Measurements from ENCODE around the gene TDRD9.

Gene TDRD9

DNA sequence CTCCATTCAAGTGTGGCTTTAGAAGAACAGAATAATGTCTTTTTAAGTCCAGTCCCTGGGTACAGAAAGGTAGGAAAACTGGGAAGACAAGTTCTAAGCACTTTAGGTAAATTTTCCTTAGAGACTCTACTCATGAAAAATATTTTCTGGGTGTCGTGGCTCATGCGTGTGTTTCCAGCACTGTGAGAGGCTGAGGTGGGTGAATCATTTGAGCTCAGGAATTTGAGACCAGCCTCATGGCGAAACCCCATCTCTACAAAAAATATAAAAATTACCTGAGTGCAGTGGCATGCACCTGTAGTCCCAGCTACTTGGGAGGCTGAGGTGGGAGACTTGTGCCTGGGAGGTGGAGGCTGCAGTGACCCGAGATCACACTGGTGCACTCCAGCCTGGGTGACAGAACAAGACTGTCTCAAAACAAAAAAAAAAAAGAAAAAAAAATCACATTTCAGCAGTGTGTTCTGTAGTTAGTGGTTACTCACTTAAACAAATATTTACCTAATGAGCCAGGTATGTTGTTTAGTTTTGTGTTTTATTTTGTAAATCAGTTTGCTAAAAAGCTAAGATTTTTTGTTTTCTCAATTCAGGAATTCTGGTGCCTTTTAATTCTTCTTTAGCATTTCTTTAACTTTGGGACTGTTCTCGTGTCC lies 66.4 kb downstream of the TDRD9 start:
- DNase-seq (ENCODE audit: low spot score) = no peak

DNA sequence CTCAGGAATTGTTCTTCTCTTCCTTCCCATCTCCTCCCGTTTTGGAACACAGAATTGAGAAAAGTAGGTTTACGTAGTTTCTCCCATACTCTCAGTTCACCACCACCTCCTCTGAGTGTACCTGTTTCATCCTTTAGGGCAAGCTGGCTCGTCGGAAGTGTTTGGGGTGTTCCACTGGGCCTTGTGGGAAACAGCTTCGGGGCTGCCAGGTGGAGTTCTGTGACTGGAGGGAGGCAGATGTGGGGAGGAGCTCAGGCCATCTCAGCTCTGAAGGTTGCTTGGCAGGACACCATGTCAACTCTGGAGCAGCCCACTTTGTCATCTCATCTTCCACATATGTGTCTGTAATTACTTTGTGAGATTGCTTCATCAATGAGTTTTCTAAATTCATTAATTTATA lies 67.6 kb downstream of the TDRD9 start:
- no peak for DNase-seq (ENCODE audit: low spot score)

DNA sequence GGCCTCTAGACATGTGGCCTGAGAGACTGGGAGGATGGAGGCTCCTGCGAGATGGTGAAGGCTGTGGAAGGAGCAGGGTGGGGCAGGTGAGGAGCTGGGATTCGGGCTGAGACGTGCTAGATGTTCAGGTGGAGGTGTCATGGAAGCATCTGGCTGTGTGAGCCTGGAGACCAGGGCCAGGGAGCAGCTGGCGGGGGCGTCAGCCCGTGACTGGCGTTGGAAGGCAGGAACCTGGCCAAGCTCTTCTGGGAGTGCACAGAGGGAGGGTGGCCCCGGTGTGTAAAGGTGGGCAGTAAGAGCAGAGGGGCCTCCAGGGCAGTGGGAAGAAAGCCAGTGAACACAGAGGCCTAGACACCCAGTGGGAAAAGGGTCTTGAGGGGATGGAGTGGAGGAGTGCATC lies 69.1 kb downstream of the TDRD9 start:
- DNase-seq (ENCODE audit: low spot score) = no peak

DNA sequence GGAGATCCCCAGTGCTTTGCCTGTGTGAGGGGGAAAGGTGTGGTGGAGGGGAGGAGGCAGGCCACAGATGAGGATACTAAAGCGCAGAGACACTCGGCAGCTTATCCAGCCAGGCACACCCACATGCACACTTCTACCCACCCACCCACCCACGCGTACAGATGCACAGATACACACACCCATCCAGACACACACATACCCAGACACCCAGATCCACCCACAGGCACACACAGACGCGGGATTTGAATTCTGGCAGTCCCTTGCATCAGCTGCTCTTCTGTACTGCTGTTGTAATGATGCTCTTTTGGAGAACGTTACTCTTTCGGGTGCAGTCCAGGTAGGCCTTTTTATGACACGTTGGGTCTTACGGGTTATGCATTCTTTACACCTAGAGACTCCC lies 69.8 kb downstream of the TDRD9 start:
- DNase-seq (ENCODE audit: low spot score) = no peak

DNA sequence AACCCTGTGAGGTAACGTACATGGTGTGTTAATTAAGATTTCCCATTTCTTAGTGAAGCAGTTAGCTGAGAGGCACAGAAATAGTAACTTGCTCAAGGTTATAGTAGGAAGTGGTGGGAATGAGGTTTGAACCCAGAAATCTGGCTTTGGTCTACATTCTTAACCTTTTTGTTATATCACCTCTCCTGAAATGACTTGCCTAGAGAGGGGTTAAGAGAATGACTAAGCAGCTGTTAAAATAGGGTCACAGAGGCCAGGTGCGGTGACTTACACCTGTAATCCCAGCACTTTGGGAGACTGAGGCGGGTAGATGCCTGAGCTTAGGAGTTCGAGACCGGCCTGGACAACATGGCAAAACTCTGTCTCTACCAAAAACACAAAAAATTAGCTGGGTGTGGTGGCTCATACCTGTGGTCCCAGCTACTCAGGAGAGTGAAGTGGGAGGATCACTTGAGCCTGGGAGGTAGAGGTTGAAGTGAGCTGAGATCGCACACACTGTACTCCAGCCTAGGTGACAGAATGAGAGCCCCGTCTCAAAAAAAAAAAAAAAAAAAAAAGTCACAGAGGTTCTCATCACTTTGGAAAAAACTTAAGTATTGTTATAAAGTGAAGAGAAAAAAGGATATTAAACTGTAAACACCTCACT lies 71.7 kb downstream of the TDRD9 start:
- DNase-seq (ENCODE audit: low spot score) = no peak

DNA sequence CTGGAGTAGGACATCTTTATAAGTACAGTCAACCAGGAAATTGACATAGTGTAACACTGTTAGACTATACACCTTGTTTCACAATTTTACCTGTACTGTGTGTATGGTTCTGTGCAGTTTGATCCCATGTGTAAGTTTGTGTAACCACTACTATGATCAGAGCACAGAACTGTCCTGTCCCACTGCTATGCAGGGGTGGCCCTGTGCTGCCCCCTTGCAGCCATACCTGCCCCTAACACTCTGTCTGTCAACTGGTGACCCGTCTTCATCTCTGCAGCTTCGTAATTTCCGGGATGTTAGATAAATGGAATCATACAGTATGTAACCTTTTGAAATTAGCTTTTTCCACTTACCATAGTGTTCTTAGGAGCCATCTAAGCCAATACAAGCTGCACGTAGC lies 72.7 kb downstream of the TDRD9 start:
- DNase-seq (ENCODE audit: low spot score) = no peak

DNA sequence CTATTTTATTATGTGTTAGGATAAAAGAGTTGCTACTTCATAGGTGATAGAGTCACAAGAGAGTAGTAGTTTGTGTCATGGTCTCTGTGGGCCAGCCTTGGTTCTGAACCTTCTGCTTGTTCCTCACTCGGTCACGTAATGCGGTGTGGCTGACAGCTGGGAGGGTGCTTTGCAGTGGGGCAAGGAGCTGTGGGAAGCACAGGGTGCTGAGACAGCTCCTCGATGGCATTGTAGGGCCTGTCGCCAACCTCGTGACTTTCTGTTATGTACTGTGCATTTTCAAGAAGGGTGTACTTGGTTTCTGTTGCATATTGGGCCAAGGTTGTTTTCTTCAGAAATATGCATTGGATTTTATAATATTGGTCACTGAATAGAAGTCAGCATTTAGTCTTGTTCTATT lies 75.4 kb downstream of the TDRD9 start:
- no peak for DNase-seq (ENCODE audit: low spot score)

DNA sequence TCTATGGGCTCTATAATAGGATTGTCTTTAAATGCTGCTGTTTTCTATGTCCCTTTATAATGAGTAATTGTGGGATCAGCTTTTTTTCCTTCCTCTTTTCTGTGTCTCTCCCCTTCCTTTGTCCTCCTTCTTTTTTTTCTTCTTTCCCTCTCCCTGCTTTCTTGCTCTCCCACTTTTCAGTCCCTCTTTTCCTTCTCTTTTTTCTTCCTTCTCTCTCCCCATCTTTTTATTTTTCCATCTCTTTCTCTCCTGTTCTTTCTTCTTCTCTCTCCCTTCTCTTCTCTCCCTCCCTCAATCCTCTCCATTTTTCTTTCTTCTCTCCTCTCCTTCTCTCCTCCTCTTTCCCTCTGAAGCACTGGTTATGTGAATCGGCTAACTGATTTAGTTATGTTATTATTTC lies 76.6 kb downstream of the TDRD9 start:
- no peak for DNase-seq (ENCODE audit: low spot score)

DNA sequence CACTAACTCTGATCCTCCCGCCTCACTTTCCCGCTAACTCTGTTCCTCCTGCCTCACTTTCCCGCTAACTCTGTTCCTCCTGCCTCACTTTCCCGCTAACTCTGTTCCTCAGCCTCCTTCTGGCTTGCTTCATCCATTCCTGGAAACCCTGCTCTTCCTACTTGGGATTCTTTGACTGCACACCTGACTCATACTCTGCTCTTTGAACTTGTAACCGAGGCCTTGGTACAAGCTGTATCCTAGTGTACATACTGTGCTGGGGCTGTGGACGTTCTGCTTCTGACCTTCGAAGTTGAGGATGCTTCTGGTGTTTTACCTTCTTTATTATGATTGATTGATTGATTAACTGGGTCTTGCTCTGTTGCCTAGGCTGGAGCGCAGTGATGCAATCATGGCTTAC lies 77.2 kb downstream of the TDRD9 start:
- no peak for DNase-seq (ENCODE audit: low spot score)

DNA sequence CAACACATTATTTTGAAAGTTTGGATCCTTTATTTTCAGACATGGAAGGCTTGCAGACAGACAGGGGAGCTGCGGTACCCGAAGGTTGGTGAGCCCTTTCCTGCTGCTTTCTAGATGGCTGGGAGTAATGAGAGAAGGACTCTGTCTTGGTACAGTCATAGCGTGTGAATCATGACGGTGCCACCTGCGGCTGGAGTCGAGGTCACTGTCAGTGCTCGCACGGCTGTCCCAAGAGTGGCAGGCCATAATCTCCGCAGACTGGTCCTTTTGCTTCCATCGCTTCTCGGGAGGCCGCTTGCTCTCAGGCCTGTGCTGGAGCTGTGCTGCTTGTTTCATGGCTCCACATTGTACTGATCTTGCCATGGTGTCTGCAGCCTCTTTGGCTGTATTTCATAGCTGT lies 78.9 kb downstream of the TDRD9 start:
- DNase-seq (ENCODE audit: low spot score) = no peak

DNA sequence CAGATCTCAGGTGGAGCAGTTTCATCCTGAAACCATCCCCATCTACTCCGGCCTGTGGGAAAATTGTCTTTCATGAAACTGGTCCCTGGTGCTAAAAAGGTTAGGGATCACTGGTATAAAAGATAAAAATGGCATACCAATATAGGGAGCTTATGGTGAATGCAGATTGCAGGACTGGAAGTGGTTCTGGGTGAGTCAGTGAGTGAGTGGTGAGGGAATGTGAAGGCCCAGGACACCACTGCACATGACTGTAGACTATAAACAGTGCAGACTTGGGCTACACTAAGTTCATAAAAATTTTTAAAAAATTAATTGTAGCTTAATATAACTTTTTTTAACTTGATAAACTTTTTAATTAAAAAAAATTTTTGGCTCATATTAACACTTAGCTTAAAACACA lies 81.0 kb downstream of the TDRD9 start:
- no peak for DNase-seq (ENCODE audit: low spot score)

DNA sequence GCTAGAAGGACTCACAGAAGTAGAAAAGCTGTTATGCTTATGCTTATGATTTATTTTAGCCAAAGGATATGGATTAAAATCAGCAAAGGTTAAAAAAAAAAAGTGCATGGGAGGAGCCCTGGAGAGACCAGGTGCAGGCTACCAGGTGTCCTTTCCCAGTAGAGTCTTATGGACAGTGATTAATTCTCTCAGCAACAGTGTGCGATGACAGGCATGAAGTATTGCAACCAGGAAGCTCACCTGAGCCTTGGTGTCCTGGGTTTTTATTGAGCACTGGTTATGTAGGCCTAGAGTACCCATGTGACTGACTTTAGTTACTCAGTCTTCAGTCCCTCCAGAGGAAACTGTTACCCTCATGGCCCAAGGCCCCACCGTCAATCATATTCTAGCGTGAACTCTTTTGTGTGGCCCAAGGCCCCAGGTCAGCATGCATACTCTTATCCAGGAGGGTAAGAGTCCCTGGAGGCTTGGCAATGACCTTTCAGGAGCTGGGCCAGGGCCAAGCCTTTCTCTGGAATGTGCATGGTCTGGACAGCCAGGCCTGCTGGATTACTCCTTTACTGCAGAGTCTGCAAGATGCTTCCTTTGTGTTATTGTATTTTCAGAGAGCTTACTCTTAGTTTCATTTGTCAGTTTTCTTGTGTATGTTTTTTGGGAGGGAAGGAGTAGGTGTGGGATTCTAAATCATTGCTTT lies 83.7 kb downstream of the TDRD9 start:
- no peak for DNase-seq (ENCODE audit: low spot score)

DNA sequence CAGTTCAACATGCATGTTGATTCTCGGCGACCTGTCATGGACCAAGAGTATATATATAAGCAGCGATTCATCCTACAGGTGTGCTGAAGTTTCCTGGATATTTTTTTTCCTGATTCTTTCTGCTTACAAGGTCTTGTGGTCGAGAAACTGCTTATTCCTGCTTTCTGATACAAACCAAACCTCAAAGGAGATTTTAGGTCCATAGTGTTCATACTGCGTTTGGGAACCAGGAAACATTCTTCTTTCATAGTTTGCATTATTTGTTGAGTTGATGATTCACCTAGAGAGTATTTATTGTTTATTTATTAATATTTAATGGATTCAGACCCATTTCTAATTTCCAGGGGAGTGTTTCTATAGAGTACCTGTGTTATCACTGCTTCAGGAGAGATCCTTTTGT lies 86.5 kb downstream of the TDRD9 start:
- DNase-seq (ENCODE audit: low spot score) = no peak

DNA sequence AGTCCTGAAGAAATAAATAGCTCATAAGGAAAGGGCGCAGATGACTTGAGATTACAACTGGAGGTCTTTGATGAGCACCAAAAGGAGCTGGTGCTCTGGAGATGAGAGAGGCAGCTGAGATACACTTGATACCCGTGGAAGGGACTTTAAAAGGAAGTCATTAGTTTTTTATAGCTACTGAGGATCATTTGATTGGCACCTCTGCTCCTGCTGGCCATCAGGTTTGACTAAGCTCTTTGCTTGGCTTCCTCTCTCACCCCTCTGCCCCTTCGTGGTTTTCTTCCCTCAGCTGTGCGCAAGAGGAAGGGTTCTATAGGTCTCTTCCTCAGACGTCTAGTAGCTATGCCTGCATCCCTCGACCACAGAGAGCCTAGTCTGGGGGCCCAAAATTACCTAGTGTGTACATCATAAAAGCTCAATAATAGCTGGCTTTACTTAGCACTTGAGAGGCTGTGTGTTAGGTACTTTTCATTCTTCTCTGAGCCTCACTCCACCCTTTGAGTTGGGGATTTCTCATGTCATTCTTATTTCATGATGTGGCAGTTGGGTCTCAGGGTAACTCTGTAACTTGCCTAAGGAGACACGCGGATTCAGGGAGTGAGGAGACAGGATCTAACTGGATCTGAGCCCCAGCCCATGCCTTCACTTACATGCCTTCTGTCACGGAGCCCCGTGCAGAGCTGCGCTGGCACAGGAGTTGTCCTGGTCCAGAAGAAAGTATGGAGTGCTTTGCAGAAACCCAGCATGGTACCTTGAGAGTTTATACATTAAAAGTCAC lies 88.8 kb downstream of the TDRD9 start:
- no peak for DNase-seq (ENCODE audit: low spot score)

DNA sequence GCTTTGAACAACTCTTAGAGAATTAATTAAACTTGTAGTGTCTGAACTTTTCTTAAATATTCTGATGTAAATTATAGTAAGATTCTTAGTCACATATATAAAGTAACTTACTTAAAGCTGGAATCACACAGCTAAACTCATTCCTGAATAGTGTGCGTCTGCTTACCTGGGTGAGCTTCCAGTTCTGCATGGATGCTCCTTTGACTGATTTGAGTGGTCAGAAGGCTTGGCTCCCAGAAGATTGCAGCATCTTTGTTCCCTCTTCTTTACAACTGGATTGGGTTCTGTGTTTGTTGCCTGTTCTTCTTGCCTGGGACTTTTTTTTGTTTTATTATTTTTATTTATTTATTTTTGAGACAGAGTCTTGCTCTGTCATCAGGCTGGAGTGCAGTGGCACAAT lies 90.8 kb downstream of the TDRD9 start:
- no peak for DNase-seq (ENCODE audit: low spot score)

DNA sequence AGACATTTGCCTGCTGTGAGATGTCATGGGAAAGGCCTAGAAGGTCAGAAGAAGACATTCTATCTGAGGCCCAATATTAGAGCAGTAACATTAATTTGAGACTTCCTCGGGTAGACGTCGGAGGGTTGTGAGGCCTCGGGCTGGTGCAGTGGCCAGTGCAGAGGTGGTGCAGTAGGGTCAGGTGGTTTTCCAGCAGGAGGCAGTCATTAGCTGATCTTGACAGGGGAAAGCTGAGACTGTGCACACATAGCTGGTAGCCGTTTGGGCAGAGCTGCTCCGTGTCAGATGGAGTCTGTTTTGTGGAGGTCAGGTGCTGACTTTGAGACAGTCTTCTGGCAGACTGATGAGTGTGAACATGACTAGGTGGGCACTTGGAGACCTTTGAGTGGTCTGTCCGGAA lies 91.5 kb downstream of the TDRD9 start:
- no peak for DNase-seq (ENCODE audit: low spot score)

DNA sequence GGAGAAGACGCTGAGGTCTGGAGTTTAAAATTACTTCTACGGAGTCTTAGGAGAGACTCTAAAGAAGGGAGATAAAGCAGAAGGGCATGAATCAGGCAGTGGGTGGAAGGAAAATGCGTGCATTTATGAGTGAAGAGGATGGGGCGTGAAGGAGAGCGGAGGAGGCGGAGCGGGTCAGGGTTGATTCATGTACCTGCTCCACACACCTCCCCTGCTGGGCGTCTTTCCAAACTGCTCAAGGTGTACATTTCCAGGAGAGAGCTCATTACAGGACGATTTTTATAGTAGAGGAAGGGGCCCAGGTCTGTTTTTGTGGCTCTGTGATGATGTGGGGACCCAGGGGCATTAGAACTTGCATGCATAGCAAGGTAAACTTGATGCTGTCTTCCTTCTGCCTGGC lies 92.2 kb downstream of the TDRD9 start:
- DNase-seq (ENCODE audit: low spot score) = no peak

DNA sequence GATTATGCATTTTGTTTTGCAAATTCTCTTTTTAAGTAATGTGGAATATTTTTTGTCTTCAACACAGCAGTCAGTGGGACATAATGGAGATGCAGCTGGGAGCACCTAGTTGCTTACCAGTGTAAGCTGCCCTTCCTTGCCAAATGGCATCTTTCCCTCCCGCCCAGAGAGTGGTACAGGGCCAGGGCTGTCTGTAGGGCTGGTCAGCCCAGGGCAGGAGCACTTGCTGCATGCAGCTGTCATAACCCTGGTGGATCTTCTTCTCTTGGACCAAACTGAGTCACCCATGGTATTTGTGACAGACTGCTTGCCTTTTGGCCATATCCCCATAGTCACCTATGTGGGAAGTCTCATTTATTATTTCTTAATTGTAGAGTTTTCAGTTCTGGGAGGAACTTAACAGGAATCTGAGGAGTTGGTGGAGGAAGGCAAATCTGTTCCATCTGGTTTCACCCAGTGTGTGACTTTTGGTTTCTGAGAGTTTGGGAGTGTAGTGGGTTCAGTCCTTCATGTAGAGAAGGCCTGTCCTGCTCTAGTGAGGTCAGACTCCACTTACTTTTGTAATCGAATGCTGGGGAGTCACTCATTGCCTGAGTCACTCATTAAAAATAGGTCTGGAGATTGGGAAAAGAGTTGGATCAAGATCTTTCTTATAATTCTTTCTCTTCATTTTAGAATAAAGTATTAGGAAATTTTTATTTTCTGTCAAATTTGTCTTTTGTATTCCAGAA lies 95.2 kb downstream of the TDRD9 start:
- DNase-seq (ENCODE audit: low spot score) = no peak

DNA sequence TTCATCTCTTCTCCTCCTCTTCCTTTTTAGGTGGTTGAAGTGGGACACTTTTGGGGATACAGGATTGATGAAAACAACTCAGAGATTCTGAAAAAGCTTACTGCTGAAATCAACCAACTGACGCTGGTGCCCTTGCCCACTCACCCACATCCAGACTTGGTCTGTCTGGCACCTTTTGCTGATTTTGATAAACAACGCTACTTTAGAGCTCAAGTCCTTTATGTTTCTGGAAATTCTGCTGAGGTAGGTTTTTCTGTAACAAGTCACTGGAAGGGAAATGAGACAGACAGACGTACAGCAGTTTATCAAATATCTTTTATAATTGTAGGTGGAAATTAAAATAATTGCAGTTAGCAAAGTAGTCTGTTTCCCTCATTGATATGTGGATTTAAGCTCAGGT lies 97.3 kb downstream of the TDRD9 start:
- no peak for DNase-seq (ENCODE audit: low spot score)

DNA sequence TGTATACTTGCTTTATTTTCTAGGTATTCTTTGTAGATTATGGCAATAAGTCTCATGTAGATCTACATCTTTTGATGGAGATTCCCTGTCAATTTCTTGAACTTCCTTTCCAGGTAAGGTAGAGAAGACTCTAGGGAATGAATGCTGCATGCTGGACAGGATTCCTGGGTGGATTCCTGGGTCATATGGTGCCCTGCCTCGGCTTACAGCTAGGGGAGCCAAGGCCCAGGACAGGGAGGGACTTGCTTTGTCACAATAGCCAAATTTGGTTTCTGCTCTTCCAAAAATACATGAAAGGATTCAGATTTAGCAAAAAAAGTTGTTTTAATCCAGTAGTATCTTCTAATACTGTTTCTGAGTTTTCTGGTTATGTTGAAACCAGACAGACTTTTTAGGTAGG lies 97.8 kb downstream of the TDRD9 start:
- DNase-seq (ENCODE audit: low spot score) = no peak

DNA sequence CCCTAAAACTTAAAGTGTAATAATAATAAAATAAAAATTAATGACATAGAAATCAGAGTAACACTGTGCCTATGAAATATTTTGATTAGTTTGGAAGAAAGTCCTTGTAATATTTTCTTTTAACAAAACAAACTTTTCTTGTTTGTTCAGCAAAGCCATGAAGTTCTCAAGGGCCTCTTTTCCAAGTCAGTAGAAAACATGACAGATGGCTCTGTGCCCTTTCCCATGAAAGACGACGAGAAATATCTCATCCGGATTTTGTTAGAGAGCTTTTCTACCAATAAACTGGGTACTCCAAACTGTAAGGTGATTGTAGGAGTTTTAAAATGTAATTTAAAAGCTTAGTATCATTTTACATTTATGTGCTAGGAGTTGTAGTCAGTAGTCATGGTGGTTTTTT lies 102.7 kb downstream of the TDRD9 start:
- DNase-seq (ENCODE audit: low spot score) = no peak

DNA sequence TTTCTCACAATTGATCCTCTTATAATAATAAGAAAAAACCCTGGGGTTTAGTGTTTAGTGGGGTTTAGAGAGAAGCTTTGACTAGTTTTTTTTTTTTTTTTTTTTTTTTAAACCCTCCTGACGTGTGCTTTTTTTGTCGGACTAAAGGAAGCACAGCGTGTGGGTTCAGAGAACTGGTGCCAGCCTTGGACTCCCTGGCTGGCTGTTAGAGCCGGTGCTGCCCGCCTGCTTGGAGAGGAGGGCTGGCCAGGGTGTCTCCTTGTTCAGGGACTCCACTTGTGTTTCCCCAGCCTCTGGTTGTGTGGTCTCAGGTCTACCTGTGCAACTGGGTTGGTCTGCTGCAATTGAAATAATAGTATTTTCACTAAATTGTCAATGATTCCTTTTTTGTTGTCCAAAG lies 103.1 kb downstream of the TDRD9 start:
- DNase-seq (ENCODE audit: low spot score) = no peak

All from left forelimb (tissue), 1 donor.